Epithelial cell of esophagus (primary cell): ENCODE results near the gene GPC6.

Experiments used
- DNase-seq: peaks from one replicate; pipeline ENCODE4 v3.0.0; 2010; ENCODE audit warnings: low read depth
- H3K4me3 ChIP-seq: 2 replicates; pipeline ENCODE4 v1.5.1; 2011; ENCODE audit warnings: mild to moderate bottlenecking, low read length, control low read depth
- TF ChIP-seq, protein P1 (sequence below): IDR thresholded peaks from 2 replicates; pipeline ENCODE4 v1.5.1; 2011; ENCODE audit warnings: low read depth, mild to moderate bottlenecking, low read length, control low read depth, inconsistent platforms; ENCODE audit not compliant: insufficient read depth; ENCODE audit errors: missing control alignments

The GPC6 gene

DNA sequence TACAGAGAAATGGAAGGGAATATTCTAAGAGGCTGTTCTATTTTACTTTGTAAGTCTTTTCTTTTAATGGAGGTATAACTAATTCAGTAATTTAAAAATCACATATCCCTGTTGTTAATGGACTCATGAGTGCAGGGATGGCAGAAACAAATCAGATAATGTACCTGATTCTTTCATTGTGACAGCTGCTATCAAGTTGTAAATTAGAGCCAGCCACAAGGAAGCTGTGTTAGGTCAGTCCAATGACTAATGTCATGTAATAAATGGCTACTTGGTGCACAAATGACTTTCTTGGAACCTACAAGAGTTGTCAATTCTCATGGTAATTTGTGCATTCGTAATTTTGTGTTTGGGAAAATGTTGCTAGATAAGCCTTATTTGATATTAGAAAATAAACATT, 806.5 kb downstream of the GPC6 start:
- TF ChIP-seq, protein P1, sequence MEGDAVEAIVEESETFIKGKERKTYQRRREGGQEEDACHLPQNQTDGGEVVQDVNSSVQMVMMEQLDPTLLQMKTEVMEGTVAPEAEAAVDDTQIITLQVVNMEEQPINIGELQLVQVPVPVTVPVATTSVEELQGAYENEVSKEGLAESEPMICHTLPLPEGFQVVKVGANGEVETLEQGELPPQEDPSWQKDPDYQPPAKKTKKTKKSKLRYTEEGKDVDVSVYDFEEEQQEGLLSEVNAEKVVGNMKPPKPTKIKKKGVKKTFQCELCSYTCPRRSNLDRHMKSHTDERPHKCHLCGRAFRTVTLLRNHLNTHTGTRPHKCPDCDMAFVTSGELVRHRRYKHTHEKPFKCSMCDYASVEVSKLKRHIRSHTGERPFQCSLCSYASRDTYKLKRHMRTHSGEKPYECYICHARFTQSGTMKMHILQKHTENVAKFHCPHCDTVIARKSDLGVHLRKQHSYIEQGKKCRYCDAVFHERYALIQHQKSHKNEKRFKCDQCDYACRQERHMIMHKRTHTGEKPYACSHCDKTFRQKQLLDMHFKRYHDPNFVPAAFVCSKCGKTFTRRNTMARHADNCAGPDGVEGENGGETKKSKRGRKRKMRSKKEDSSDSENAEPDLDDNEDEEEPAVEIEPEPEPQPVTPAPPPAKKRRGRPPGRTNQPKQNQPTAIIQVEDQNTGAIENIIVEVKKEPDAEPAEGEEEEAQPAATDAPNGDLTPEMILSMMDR: no peak
- no peak for DNase-seq
- H3K4me3 ChIP-seq: no peak overlapping the region

DNA sequence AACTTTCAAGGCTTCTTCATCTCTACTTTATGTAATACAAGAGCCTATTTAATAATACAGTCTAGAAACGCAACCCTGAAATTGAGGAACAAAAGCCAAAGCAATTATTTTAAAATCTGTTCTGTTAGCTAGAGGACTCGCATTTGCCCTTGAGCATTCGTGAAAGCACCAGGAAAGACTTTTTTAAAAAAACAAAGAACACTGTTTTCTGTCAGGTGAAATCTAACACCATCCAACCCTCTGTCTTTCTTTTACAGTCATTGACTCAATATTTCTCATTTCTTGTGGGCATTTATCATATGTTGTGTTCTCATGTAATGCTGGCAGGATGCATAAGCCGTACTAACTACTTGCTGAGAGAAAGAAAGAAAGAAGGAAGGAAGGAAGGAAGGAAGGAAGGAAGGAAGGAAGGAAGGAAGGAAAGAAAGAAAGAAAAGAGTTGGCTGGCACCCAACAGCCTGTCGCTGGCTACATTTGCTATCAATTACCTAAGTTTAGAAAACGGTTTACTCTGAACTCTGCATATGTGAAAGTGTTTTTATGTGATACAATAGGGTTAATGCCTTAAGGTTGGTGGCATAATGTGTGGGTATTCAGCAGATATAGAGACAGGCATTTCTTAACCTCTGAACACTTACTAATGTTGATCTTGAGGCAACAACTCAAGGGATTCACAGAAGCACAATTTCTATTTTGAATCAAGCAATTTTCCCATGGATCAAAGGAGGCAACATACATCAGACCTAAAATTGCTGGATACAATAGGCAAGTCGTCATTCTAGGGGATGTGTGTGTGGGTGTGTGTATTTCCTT, 807.4 kb downstream of the GPC6 start:
- TF ChIP-seq, protein P1: no peak
- no peak overlapping the region for H3K4me3 ChIP-seq
- DNase-seq: no peak

DNA sequence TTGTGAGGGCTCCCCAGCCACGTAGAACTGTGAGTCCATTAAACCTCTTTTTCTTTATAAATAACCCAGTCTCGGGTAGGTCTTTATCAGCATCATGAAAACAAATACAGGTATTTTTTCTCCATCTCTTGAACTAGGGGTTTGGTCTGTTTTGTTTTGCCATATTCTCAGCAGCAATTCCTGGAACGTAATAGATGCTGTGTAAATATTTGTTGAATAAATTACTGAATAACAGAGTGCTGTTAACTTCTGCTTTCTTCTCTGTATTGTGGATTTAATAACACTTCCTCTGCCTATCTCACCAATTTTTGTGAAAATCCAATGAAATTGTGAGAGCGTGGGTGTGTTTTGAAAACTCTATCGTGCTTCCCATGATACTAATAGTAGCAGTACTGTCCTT, 823.4 kb downstream of the GPC6 start:
- H3K4me3 ChIP-seq: no peak overlapping the region
- no peak for DNase-seq
- TF ChIP-seq, protein P1: no peak

DNA sequence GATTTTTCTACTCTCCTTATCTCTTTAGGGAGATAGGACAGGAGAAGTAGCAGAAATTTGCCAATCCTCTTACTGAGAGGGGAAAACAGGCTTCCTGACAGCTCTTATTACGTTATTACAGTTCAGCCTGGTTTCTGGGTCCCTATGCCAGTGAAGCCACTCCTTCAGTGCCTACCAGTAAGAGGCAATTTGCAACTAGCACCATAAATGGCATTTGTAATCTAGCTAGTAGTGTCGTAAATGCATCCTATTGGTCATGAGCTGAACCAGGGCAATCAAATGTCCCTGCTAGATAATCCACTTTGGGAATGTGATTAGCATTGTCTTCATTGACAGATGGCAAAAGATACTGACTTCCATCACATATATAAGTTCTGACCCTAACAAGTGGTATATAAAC, 824.1 kb downstream of the GPC6 start:
- no peak for DNase-seq
- TF ChIP-seq, protein P1: no peak
- no peak overlapping the region for H3K4me3 ChIP-seq

DNA sequence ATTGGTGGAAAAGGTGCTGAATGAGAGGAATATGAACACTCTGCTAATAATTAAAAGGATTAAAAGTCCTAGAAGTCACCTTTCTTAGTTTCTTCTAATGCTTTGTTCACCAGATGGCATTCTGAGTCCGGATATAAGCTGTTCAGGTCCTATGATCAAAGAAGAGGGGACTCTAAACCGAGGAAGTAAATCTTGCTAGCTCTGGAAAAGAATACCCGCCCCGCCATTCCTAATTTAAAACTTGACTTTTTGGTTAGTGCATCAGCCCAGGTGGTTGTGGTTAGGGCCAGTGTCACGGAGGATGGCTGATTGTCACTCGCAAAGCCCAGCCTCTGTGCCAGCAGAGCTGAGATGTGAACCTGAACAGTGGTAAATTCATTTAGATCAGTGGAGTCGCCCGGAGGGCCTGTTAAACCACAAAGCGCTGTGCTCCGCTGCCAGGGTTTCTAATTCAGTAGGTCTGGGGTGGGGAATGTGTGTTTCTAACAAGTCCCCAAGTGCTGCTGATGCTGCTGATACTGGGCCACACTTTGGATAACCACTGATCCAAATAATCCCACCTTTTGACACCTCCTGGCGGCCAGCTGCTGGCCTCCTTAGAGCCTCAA, 827.5 kb downstream of the GPC6 start:
- TF ChIP-seq, protein P1: no peak
- DNase-seq: no peak
- no peak overlapping the region for H3K4me3 ChIP-seq

DNA sequence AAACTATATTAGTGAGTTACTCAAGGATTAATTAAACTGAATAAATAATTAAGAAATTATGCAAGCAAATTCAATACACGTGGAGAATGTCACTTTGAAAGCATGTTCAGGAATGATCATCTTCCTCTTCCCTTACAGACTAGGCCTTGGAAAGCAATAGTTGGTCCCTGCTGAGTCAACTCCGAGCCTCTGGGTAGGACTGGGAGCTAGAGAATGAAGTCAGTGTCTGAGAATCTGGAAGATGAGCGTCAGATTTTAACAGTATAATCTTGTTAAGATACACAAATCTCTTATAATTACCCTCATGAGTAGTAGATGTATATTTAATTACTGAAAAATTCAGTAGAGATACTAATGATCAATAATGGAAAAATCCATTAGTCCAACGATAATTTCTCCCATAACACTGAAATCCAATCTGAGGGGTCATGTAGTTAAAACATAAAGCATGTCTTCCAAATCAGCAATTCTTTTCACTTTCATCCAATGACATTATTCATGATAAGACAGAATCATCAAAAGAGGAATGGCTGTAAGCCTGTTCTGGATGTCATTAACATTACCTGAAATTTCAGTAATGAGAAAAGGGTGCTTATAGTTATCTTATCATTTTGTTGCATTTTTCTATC, 829.9 kb downstream of the GPC6 start:
- DNase-seq: no peak
- no peak overlapping the region for H3K4me3 ChIP-seq
- TF ChIP-seq, protein P1: no peak
